ENCODE data around the gene STAT6.

DNA sequence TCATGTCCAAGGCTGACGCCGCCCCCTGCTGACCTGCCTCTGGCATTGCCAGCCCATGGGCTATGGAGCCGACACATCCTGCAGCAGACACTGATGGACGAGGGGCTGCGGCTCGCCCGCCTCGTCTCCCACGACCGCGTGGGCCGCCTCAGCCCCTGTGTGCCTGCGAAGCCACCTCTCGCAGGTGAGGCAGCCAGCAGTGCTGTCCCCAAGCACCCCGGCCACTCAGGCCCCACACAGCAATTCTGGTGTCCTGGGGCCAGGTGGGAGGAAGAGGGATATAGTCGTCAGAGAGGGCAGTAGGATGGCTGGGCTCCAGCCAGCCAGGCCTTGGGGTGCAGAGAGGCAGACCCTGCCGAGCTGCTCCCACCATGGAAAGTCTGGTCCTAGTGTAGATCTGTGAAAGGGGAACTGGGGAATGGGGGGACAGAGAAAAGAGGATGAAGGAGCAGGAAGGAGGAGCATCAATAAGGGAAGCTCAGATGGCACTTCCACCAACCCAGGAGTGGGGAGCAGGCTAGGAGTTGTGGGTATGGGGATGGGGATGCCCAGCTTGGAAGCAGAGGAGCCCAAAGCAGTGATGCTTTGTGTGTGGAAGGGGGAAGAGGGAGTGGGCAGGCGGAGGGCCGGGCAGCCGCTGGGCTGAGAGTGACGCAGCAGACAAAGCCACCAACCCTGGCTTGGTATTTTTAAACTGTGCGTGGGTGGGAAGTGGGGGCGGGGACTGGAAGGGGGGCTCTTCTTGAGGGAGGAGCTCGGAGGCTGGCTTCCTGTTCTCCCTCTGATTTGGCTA lies 17.6 kb downstream of the STAT6 start:
- TF ChIP-seq BRCA1 (IDR thresholded peaks at IDR 0.05; ENCODE audit: low read depth, low read length) = no peak
- TF ChIP-seq POLR2A (IDR thresholded peaks at IDR 0.05; ENCODE audit: control extremely low read depth in 1 of 2, low read depth in 2 of 2, low read length in 2 of 2) = no peak
- TF ChIP-seq TCF12 (IDR thresholded peaks at IDR 0.05; ENCODE audit: low read depth, low read length) = no peak
- TF ChIP-seq RFX5 (IDR thresholded peaks at IDR 0.05; ENCODE audit: borderline replicate concordance, low read depth, low read length) = no peak
- TF ChIP-seq, protein P1, sequence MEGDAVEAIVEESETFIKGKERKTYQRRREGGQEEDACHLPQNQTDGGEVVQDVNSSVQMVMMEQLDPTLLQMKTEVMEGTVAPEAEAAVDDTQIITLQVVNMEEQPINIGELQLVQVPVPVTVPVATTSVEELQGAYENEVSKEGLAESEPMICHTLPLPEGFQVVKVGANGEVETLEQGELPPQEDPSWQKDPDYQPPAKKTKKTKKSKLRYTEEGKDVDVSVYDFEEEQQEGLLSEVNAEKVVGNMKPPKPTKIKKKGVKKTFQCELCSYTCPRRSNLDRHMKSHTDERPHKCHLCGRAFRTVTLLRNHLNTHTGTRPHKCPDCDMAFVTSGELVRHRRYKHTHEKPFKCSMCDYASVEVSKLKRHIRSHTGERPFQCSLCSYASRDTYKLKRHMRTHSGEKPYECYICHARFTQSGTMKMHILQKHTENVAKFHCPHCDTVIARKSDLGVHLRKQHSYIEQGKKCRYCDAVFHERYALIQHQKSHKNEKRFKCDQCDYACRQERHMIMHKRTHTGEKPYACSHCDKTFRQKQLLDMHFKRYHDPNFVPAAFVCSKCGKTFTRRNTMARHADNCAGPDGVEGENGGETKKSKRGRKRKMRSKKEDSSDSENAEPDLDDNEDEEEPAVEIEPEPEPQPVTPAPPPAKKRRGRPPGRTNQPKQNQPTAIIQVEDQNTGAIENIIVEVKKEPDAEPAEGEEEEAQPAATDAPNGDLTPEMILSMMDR (IDR thresholded peaks at IDR 0.05; ENCODE audit: control extremely low read depth in 1 of 3, insufficient read depth in 1 of 3, low read depth in 1 of 3, low read length in 3 of 3) = peak in 2 of 3 experiments; percentile 85 to 86; a peak in 3 of 4 replicates
- peak in 1 of 2 experiments; percentile 64; a peak in 1 of 4 replicates for TF ChIP-seq SIN3A (conservative IDR thresholded peaks at IDR 0.05 in 1 of 2, IDR thresholded peaks at IDR 0.05 in 1 of 2; ENCODE audit: low read depth in 1 of 2, low read length in 2 of 2)

Measured in H1 (cell line).